Measurements from ENCODE around the gene RARS2. TPM values are rescaled to one million over a fixed set of nuclear protein-coding genes. Genes with fewer than 3 reads are reported as not detected.

The RARS2 gene
- total and polyA plus RNA-seq, 9 of the 15 experiments (the other 6 are each of a cell fraction or from before 2014, with no cell fraction given) = 30.0 to 92.7 (median 43.4) TPM

DNA sequence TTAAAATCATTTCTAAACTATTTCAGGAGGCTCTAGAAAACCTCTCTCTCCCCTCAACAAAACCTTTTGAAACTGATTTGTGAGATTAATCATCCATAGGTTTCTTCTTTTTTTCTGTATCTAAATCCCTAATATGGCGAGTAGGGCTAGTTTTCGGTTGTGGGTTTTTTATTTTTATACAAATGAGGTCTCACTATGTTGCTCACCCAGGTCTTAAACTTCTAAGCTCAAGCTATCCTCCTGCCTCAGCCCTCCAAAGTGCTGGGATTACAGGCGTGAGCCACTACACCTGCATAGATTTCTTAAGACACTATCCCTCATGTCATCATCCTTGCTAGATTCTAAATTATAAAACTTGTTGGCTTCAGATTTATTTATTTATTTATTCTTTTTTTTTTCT, 44.1 kb upstream of the RARS2 start (continued):
- TF ChIP-seq, protein P1, sequence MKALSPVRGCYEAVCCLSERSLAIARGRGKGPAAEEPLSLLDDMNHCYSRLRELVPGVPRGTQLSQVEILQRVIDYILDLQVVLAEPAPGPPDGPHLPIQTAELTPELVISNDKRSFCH (CRISPR knock-in tag; IDR thresholded peaks at IDR 0.05) = no peak
- TF ChIP-seq, protein P1 (tag; IDR thresholded peaks at IDR 0.05) = no peak

DNA sequence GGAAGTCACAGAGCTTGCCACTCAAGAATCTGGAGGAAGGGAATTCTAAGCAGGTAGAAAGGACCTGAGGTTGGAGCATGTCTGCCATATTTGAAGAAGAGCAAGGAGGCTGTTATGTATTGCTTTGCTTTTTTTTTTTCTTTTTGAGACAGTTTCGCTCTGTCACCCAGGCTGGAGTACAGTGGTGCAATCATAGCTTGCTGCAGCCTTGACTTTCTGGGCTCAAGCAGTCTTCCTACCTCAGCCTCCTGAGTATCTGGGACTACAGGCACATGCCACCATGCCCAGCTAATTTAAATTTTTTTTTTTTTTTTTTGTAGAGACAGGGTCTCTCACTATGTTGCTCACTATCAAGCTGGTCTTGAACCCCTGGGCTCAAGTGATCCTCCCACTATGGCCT, 41.0 kb upstream of the RARS2 start:
- no peak overlapping the region for H3K4me3 ChIP-seq
- H3K27me3 ChIP-seq (ENCODE audit: control insufficient read depth in 2 of 2, insufficient read depth in 2 of 2, low read length in 2 of 2) = no peaks in the 10 kb centered on the region
- H2AFZ ChIP-seq (ENCODE audit: low read depth, low read length) = no peak overlapping the region
- H3K36me3 ChIP-seq (ENCODE audit: control insufficient read depth, insufficient read depth, low read length) = peaks cover 60% of the 10 kb centered on the region
- in situ Hi-C loops (cut with MboI) = no loop called here
- no peaks in the 10 kb centered on the region for H3K9me1 ChIP-seq (ENCODE audit: control insufficient read depth, insufficient read depth, low read length)
- ChIA-PET CTCF (ENCODE audit: low intra/inter-chr PET ratio) (no interaction called here), POLR2A (interaction anchor here (0.6 kb wide), 1 partner anchor 295 kb away, joined by 5 read pairs; no protein-coding TSS in a partner anchor)
- H3K79me2 ChIP-seq (ENCODE audit: control insufficient read depth, insufficient read depth, low read length) = no peaks in the 10 kb centered on the region
- DNase-seq (ENCODE audit: extremely low read depth in 1 of 4, low spot score in 3 of 4) (no peak), ATAC-seq (no peak), FAIRE-seq (no peak)
- no peak overlapping the region for H3K9ac ChIP-seq (ENCODE audit: insufficient read depth in 1 of 2, low read depth in 2 of 2, low read length in 2 of 2)
- intact Hi-C loops (cut with micrococcal nuclease) = no loop called here
- WGBS (ENCODE audit: insufficient coverage, low coverage, missing lambda C conversion rate) = 100% methylated on average over 1 of the region's 1 CpG
- no peak overlapping the region for H3K27ac ChIP-seq (ENCODE audit: extremely low read depth, low read depth, low read length)
- no peaks in the 10 kb centered on the region for H3K9me3 ChIP-seq (replicated peaks; ENCODE audit: control insufficient read depth, insufficient read depth, low read depth, low read length)
- no TSS peak for BruUV-seq (replicated peaks)
- H4K20me1 ChIP-seq (replicated peaks; ENCODE audit: control insufficient read depth, insufficient read depth, low read length) = no peaks in the 10 kb centered on the region
- no peak overlapping the region for H3K4me2 ChIP-seq (ENCODE audit: insufficient read depth, low read length)
- no peaks in the 10 kb centered on the region for H3K4me1 ChIP-seq (replicated peaks in 1 of 2; ENCODE audit: control insufficient read depth in 2 of 2, insufficient read depth in 2 of 2, low read length in 2 of 2)
- TF ChIP-seq ZNF77 (CRISPR knock-in tag; IDR thresholded peaks at IDR 0.05) (no peak), HDAC8 (tag; IDR thresholded peaks at IDR 0.05) (no peak), NFATC3 (IDR thresholded peaks at IDR 0.05) (no peak), ZNF57 (CRISPR knock-in tag; IDR thresholded peaks at IDR 0.05) (no peak), POLR2AphosphoS5 (IDR thresholded peaks at IDR 0.05; ENCODE audit: control insufficient read depth, insufficient read depth, low read depth, low read length) (no peak), ZNF584 (CRISPR knock-in tag; IDR thresholded peaks at IDR 0.05; ENCODE audit: low read depth) (no peak), HIVEP1 (CRISPR knock-in tag; IDR thresholded peaks at IDR 0.05) (no peak)
- TF ChIP-seq, protein P2, sequence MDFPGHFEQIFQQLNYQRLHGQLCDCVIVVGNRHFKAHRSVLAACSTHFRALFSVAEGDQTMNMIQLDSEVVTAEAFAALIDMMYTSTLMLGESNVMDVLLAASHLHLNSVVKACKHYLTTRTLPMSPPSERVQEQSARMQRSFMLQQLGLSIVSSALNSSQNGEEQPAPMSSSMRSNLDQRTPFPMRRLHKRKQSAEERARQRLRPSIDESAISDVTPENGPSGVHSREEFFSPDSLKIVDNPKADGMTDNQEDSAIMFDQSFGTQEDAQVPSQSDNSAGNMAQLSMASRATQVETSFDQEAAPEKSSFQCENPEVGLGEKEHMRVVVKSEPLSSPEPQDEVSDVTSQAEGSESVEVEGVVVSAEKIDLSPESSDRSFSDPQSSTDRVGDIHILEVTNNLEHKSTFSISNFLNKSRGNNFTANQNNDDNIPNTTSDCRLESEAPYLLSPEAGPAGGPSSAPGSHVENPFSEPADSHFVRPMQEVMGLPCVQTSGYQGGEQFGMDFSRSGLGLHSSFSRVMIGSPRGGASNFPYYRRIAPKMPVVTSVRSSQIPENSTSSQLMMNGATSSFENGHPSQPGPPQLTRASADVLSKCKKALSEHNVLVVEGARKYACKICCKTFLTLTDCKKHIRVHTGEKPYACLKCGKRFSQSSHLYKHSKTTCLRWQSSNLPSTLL (IDR thresholded peaks at IDR 0.05) = no peak
- TF ChIP-seq, protein P3, sequence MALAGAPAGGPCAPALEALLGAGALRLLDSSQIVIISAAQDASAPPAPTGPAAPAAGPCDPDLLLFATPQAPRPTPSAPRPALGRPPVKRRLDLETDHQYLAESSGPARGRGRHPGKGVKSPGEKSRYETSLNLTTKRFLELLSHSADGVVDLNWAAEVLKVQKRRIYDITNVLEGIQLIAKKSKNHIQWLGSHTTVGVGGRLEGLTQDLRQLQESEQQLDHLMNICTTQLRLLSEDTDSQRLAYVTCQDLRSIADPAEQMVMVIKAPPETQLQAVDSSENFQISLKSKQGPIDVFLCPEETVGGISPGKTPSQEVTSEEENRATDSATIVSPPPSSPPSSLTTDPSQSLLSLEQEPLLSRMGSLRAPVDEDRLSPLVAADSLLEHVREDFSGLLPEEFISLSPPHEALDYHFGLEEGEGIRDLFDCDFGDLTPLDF (CRISPR knock-in tag; IDR thresholded peaks at IDR 0.05) = no peak
- TF ChIP-seq, protein P4, sequence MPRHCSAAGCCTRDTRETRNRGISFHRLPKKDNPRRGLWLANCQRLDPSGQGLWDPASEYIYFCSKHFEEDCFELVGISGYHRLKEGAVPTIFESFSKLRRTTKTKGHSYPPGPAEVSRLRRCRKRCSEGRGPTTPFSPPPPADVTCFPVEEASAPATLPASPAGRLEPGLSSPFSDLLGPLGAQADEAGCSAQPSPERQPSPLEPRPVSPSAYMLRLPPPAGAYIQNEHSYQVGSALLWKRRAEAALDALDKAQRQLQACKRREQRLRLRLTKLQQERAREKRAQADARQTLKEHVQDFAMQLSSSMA (CRISPR knock-in tag; IDR thresholded peaks at IDR 0.05) = no peak
- TF ChIP-seq, protein P5, sequence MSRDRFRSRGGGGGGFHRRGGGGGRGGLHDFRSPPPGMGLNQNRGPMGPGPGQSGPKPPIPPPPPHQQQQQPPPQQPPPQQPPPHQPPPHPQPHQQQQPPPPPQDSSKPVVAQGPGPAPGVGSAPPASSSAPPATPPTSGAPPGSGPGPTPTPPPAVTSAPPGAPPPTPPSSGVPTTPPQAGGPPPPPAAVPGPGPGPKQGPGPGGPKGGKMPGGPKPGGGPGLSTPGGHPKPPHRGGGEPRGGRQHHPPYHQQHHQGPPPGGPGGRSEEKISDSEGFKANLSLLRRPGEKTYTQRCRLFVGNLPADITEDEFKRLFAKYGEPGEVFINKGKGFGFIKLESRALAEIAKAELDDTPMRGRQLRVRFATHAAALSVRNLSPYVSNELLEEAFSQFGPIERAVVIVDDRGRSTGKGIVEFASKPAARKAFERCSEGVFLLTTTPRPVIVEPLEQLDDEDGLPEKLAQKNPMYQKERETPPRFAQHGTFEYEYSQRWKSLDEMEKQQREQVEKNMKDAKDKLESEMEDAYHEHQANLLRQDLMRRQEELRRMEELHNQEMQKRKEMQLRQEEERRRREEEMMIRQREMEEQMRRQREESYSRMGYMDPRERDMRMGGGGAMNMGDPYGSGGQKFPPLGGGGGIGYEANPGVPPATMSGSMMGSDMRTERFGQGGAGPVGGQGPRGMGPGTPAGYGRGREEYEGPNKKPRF (IDR thresholded peaks at IDR 0.05; ENCODE audit: low read depth, low read length) = no peak

Data from K562 (cell line).